Measurements from ENCODE around the gene DPYSL5. TPM values are rescaled to one million over a fixed set of nuclear protein-coding genes. Genes with fewer than 3 reads are reported as not detected.

The DPYSL5 gene
- polyA plus RNA-seq, 3 donors: not detected

GRCh38 chr2:26977012-26977411 is 129.1 kb downstream of the DPYSL5 start:
- no peak overlapping the region for H3K4me2 ChIP-seq (replicated peaks; ENCODE audit: extremely low read depth, low read length, poor library complexity, severe bottlenecking)
- no peaks in the 10 kb centered on the region for H3K36me3 ChIP-seq (replicated peaks in 1 of 2; ENCODE audit: control insufficient read depth in 1 of 2, insufficient read depth in 2 of 2, low read length in 2 of 2)
- H3K79me2 ChIP-seq (ENCODE audit: insufficient read depth, low read length): no peaks in the 10 kb centered on the region
- no peak overlapping the region for H3K27ac ChIP-seq (ENCODE audit: low read depth in 1 of 2, low read length in 2 of 2)
- DNase-seq: no peak
- no peak overlapping the region for H3K9ac ChIP-seq (ENCODE audit: insufficient read depth, low read length, poor library complexity, severe bottlenecking)
- intact Hi-C loops (cut with micrococcal nuclease): no loop called here
- Mint-ChIP-seq H3K4me1 (peaks cover 6% of the 10 kb centered on the region), H3K36me3 (no peaks in the 10 kb centered on the region), H3K27ac (no peak overlapping the region), H3K4me3 (no peak overlapping the region), H3K9me3 (no peaks in the 10 kb centered on the region), H3K27me3 (ENCODE audit: low read depth in 3 of 3) (peaks cover 5 to 15% (median 10%) of the 10 kb centered on the region in 3 donors)
- H4K20me1 ChIP-seq (ENCODE audit: insufficient read depth, low read length): no peaks in the 10 kb centered on the region
- no peak overlapping the region for H2AFZ ChIP-seq (ENCODE audit: insufficient read depth, low read depth, low read length, poor library complexity, severe bottlenecking)
- no peaks in the 10 kb centered on the region for H3K4me1 ChIP-seq (ENCODE audit: control insufficient read depth in 1 of 2, insufficient read depth in 2 of 2, low read length in 2 of 2)
- TF ChIP-seq CTCF (IDR thresholded peaks at IDR 0.05): no peak
- H3K9me3 ChIP-seq (replicated peaks in 1 of 2; ENCODE audit: control insufficient read depth in 1 of 2, insufficient read depth in 1 of 2, low read length in 2 of 2): no peaks in the 10 kb centered on the region
- peaks cover 0 to 3% of the 10 kb centered on the region in 2 donors for H3K27me3 ChIP-seq (ENCODE audit: control insufficient read depth in 2 of 2, insufficient read depth in 2 of 2, low read length in 2 of 2)
- WGBS (ENCODE audit: insufficient coverage): no CpG with 5 or more reads among the region's 2 CpGs
- no peak overlapping the region for H3K4me3 ChIP-seq (replicated peaks in 1 of 3; ENCODE audit: low read depth in 2 of 3, low read length in 3 of 3)

- H3K4me1 ChIP-seq (ENCODE audit: control insufficient read depth in 1 of 2, insufficient read depth in 2 of 2, low read length in 2 of 2): no peaks in the 10 kb centered on the region
- Mint-ChIP-seq H3K27ac (no peak overlapping the region), H3K4me3 (no peak overlapping the region), H3K9me3 (no peaks in the 10 kb centered on the region), H3K4me1 (peaks cover 5% of the 10 kb centered on the region), H3K36me3 (no peaks in the 10 kb centered on the region), H3K27me3 (ENCODE audit: low read depth in 3 of 3) (peaks cover 4 to 11% (median 7%) of the 10 kb centered on the region in 3 donors)
- H4K20me1 ChIP-seq (ENCODE audit: insufficient read depth, low read length): no peaks in the 10 kb centered on the region
- no peak for TF ChIP-seq CTCF (IDR thresholded peaks at IDR 0.05)
- H3K27me3 ChIP-seq (ENCODE audit: control insufficient read depth in 2 of 2, insufficient read depth in 2 of 2, low read length in 2 of 2): no peaks in the 10 kb centered on the region
- no peak for DNase-seq
- H2AFZ ChIP-seq (ENCODE audit: insufficient read depth, low read depth, low read length, poor library complexity, severe bottlenecking): no peak overlapping the region
- H3K36me3 ChIP-seq (replicated peaks in 1 of 2; ENCODE audit: control insufficient read depth in 1 of 2, insufficient read depth in 2 of 2, low read length in 2 of 2): no peaks in the 10 kb centered on the region
- H3K9me3 ChIP-seq (replicated peaks in 1 of 2; ENCODE audit: control insufficient read depth in 1 of 2, insufficient read depth in 1 of 2, low read length in 2 of 2): no peaks in the 10 kb centered on the region
- 88% methylated on average over 1 of the region's 4 CpGs for WGBS (ENCODE audit: insufficient coverage)
- no peak overlapping the region for H3K27ac ChIP-seq (ENCODE audit: low read depth in 1 of 2, low read length in 2 of 2)
- no peak overlapping the region for H3K4me2 ChIP-seq (replicated peaks; ENCODE audit: extremely low read depth, low read length, poor library complexity, severe bottlenecking)
- intact Hi-C loops (cut with micrococcal nuclease): no loop called here
- no peak overlapping the region for H3K9ac ChIP-seq (ENCODE audit: insufficient read depth, low read length, poor library complexity, severe bottlenecking)
- no peaks in the 10 kb centered on the region for H3K79me2 ChIP-seq (ENCODE audit: insufficient read depth, low read length)
- H3K4me3 ChIP-seq (replicated peaks in 1 of 3; ENCODE audit: low read depth in 2 of 3, low read length in 3 of 3): no peak overlapping the region
These were observed 130.2 kb downstream of the DPYSL5 start for GRCh38 chr2:26978061-26978596.

All from CD14-positive monocyte (primary cell).